K562 (cell line): ENCODE measurements around the gene MYO16. TPM values are rescaled to one million over a fixed set of nuclear protein-coding genes. Genes with fewer than 3 reads are reported as not detected.

Experiments
- ATF7 ChIP-seq: fragments of 450-650 bp; IDR thresholded peaks from 2 replicates; pipeline ENCODE4 v1.7.1; 2014; ENCODE audit warnings: mild to moderate bottlenecking, moderate library complexity
- CEBPB ChIP-seq: fragments of 450-650 bp; IDR thresholded peaks from 2 replicates; pipeline ENCODE4 v1.6.1; 2016; ENCODE audit warnings: missing genetic modification characterization, missing compliant biosample characterization
- DACH1 ChIP-seq: fragments of 450-650 bp; IDR thresholded peaks from 2 replicates; pipeline ENCODE4 v1.6.1; 2018; ENCODE audit not compliant: partially characterized antibody
- DMBX1 ChIP-seq: fragments of 250-450 bp; sonication (Bioruptor Pico); IDR thresholded peaks from 2 replicates; pipeline ENCODE4 v1.8.0; 2022; ENCODE audit warnings: inconsistent platforms, mild to moderate bottlenecking, moderate library complexity, borderline replicate concordance
- DPF2 ChIP-seq: fragments of 450-650 bp; IDR thresholded peaks from 2 replicates; pipeline ENCODE4 v1.6.1; 2016
- EHMT2 ChIP-seq: fragments of 450-650 bp; IDR thresholded peaks from 2 replicates; pipeline ENCODE4 v1.6.1; 2018; ENCODE audit warnings: antibody characterized with exemption
- GTF2F1 ChIP-seq: IDR thresholded peaks from 2 replicates; pipeline ENCODE4 v1.6.1; 2011; ENCODE audit warnings: low read depth, low read length, improper control_type of control experiment
- HDAC1 ChIP-seq, 2 experiments: fragments of 450-650 bp; IDR thresholded peaks; 2 replicates each; pipeline ENCODE4 v1.6.1; 2016 to 2017; ENCODE audit warnings: inconsistent platforms in 1 of 2, mild to moderate bottlenecking in 1 of 2, moderate library complexity in 1 of 2
- HMBOX1 ChIP-seq: sonication (generic); IDR thresholded peaks from 2 replicates; pipeline ENCODE4 v1.6.1; 2016
- KDM1A ChIP-seq, 2 experiments: fragments of 450-650 bp; IDR thresholded peaks; 2 replicates each; pipeline ENCODE4 v1.6.1; 2016; ENCODE audit warnings: mild to moderate bottlenecking in 2 of 2
- MITF ChIP-seq: IDR thresholded peaks from 2 replicates; pipeline ENCODE4 v1.6.1; 2014; ENCODE audit warnings: antibody characterized with exemption
- NFE2 ChIP-seq: IDR thresholded peaks from 2 replicates; pipeline ENCODE4 v1.6.1; 2014; ENCODE audit warnings: antibody characterized with exemption, low read depth
- NR2C1 ChIP-seq, 2 experiments: fragments of 450-650 bp; IDR thresholded peaks; 2 replicates each; pipeline ENCODE4 v1.6.1; 2017; ENCODE audit warnings: mild to moderate bottlenecking in 2 of 2, antibody characterized with exemption in 1 of 2, inconsistent platforms in 1 of 2, missing compliant biosample characterization in 1 of 2, missing genetic modification characterization in 1 of 2
- PTTG1 ChIP-seq: fragments of 450-650 bp; IDR thresholded peaks from 2 replicates; pipeline ENCODE4 v1.6.1; 2016; ENCODE audit warnings: low read depth, mild to moderate bottlenecking, missing genetic modification characterization, missing compliant biosample characterization
- UBTF ChIP-seq, 2 experiments: IDR thresholded peaks; 2 replicates each; pipeline ENCODE4 v1.6.1; 2012; ENCODE audit warnings: improper control_type of control experiment in 2 of 2, low read depth in 2 of 2, low read length in 2 of 2, borderline replicate concordance in 1 of 2
- ZNF140 ChIP-seq: fragments of 250-450 bp; sonication (Bioruptor Pico); IDR thresholded peaks from 2 replicates; pipeline ENCODE4 v1.8.0; 2021; ENCODE audit warnings: moderate library complexity, mild to moderate bottlenecking, inconsistent platforms
- ZNF507 ChIP-seq: conservative IDR thresholded peaks from 2 replicates; pipeline ENCODE4 v1.6.1; 2017; ENCODE audit warnings: missing genetic modification characterization, missing compliant biosample characterization
- ZNF785 ChIP-seq: fragments of 250-450 bp; sonication (Bioruptor Pico); IDR thresholded peaks from 2 replicates; pipeline ENCODE4 v1.4.0; 2020; ENCODE audit warnings: mild to moderate bottlenecking
- polyA plus RNA-seq, 8 experiments: library from polyadenylated mRNA; depleted of rRNA in 4 of 8; stranded (reverse) in 5 of 8; unstranded in 3 of 8; fragments of >200 nt; fragmentation: Nextera tagmentation in 2 of 8; fragmentation: Illumina TruSeq in 1 of 8; extraction: Ambion mirVana in 2 of 8; extraction: Trizol in 1 of 8; gene quantifications; 2 replicates each; pipeline versions ENCODE4 v1.2.1 to v1.2.3, GENCODE V29; 2011 to 2014; ENCODE audit warnings: inconsistent platforms in 1 of 8, missing spikeins in 1 of 8
- total RNA-seq, 7 experiments: library from RNA; depleted of rRNA in 6 of 7; stranded (reverse); fragments of >200 nt in 6 of 7; fragmentation: Illumina TruSeq in 2 of 7; extraction: Trizol in 2 of 7; gene quantifications; 2 replicates each; pipeline versions ENCODE4 v1.2.1 to v1.2.3, GENCODE V29; 2011 to 2021; ENCODE audit warnings: low replicate concordance in 1 of 7
- TF ChIP-seq, protein P1 (sequence below): sonication (generic); formaldehyde crosslinking; IDR thresholded peaks from 2 replicates; pipeline ENCODE4 v1.9.0; 2022; ENCODE audit warnings: mild to moderate bottlenecking, missing genetic modification reagents
- TF ChIP-seq, protein P2 (sequence below), 2 experiments: IDR thresholded peaks in 1 of 2; conservative IDR thresholded peaks in 1 of 2; 2 replicates each; pipeline ENCODE4 v1.6.1; 2016; ENCODE audit warnings: low read depth in 2 of 2, mild to moderate bottlenecking in 1 of 2, missing compliant biosample characterization in 1 of 2, missing genetic modification characterization in 1 of 2, moderate library complexity in 1 of 2

The MYO16 gene
- total and polyA plus RNA-seq, 9 of the 15 experiments (the other 6 are each of a cell fraction or from before 2014, with no cell fraction given) = 4.3 to 45.7 (median 12.1) TPM

DNA sequence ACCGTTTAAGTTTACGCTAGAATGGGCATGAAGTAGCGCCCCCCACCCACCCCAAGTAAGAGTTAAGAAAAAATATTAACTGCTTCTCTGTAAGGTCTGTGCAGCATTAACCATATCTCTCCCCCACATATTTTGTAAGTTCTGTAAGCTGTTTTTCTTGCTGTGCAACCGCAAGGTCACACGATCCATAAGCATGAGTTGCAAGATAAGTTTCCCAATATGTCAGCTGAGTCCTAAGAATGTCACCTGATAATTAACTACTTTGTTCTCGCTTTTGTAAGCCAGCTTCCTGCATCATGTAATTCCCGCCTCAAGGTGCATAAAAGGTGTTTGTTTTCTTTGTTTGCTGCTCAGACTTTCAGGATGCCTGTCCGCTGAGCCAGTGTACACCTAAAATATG, 187.0 kb downstream of the MYO16 start (continued):
- TF ChIP-seq, protein P1, sequence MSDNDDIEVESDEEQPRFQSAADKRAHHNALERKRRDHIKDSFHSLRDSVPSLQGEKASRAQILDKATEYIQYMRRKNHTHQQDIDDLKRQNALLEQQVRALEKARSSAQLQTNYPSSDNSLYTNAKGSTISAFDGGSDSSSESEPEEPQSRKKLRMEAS (CRISPR knock-in tag) = no peak
- TF ChIP-seq ZNF785 (no peak), MITF (peak; percentile 79; the same call in 1 of the 2 replicates), GTF2F1 (no peak), HMBOX1 (0 out of 2 replicates have a peak, but pooled peaks have one; percentile 16), ATF7 (0 out of 2 replicates have a peak, but pooled peaks have one; percentile 44), HDAC1 (IDR thresholded peaks at IDR 0.05) (no peak), ZNF507 (no peak), EHMT2 (no peak), NR2C1 (IDR thresholded peaks at IDR 0.05) (no peak), NR2C1 (tag; IDR thresholded peaks at IDR 0.05) (0 out of 2 replicates have a peak, but pooled peaks have one; percentile 15), PTTG1 (tag) (no peak), KDM1A (IDR thresholded peaks at IDR 0.05) (0 out of 4 replicates have a peak, but pooled peaks of 1 of the 2 experiments have one; percentile 7), DACH1 (peak; percentile 77), DPF2 (peak; percentile 58; the same call in 1 of the 2 replicates), ZNF140 (no peak), DMBX1 (no peak), UBTF (IDR thresholded peaks at IDR 0.05; ENCODE audit: borderline replicate concordance in 1 of 2, low read depth in 2 of 2, low read length in 2 of 2) (no peak), CEBPB (tag) (peak; percentile 88), NFE2 (peak; percentile 72)
- TF ChIP-seq, protein P2, sequence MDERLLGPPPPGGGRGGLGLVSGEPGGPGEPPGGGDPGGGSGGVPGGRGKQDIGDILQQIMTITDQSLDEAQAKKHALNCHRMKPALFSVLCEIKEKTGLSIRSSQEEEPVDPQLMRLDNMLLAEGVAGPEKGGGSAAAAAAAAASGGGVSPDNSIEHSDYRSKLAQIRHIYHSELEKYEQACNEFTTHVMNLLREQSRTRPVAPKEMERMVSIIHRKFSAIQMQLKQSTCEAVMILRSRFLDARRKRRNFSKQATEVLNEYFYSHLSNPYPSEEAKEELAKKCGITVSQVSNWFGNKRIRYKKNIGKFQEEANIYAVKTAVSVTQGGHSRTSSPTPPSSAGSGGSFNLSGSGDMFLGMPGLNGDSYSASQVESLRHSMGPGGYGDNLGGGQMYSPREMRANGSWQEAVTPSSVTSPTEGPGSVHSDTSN (CRISPR knock-in tag; IDR thresholded peaks at IDR 0.05; ENCODE audit: low read depth) = no peak
- TF ChIP-seq, protein P2 (tag; conservative IDR thresholded peaks at IDR 0.05; ENCODE audit: low read depth) = peak; percentile 63
